Subcutaneous adipose tissue (tissue), 4 donors: Measurements from ENCODE around the gene HADHA. TPM values are rescaled to one million over a fixed set of nuclear protein-coding genes. Genes with fewer than 3 reads are reported as not detected.

Experiments
- CTCF ChIP-seq: fragments of 450-650 bp; IDR thresholded peaks from one replicate; pipeline ENCODE4 v1.5.1; 2016; ENCODE audit warnings: low read depth, mild to moderate bottlenecking, control low read depth, antibody characterized with exemption, moderate library complexity
- total RNA-seq, 4 donors: library from RNA; depleted of rRNA; stranded (reverse); fragments of >200 nt; gene quantifications; one replicate each; pipeline ENCODE4 v1.1.0, GENCODE V29; 2016

HADHA gene
- total RNA-seq, 4 donors from 2014 or later = 162 to 196 (median 189) TPM

GRCh38 chr2:26177122-26177521 is 67.3 kb downstream of the HADHA start:
- TF ChIP-seq CTCF = no peak

GRCh38 chr2:26176279-26176615 is 68.2 kb downstream of the HADHA start:
- no peak for TF ChIP-seq CTCF

- TF ChIP-seq CTCF = no peak
These were observed 68.8 kb downstream of the HADHA start for GRCh38 chr2:26175466-26176278.

GRCh38 chr2:26174691-26175465 is 69.6 kb downstream of the HADHA start:
- TF ChIP-seq CTCF = no peak

- TF ChIP-seq CTCF = no peak
These were observed 70.5 kb downstream of the HADHA start for GRCh38 chr2:26173776-26174482.

GRCh38 chr2:26172871-26173775 is 71.3 kb downstream of the HADHA start, which contains the start of gene GAREM2:
GAREM2 (plus strand) TSS chr2:26173088; CDS start chr2:26173221, 133 bp downstream.
- no peak for TF ChIP-seq CTCF
